Measurements from ENCODE around the gene FERMT2. TPM values are rescaled to one million over a fixed set of nuclear protein-coding genes. Genes with fewer than 3 reads are reported as not detected.

FERMT2 gene
- polyA plus RNA-seq, 1 donor (not counting 4 experiments of a cell fraction or from before 2014, with no cell fraction given) = 19.6 TPM

DNA sequence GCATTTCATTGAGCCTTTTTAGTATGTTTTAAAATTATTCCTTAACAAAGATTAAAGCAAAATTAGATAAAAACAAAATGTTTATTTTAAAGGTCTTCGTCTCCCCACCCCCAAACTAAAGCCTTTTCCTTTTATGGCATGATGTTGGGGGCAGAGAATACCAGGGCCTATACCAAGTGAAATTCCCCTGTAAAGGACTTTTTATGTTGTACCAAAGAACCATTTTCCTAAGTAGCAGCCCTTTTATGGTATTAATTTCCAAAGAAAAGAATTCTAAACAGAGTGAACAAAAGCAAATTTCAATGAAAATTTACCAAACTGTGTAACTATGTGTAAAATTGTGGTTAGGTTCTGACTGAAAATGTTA lies 87.5 kb downstream of the FERMT2 start:
- no peak overlapping the region for H3K4me3 ChIP-seq (ENCODE audit: control insufficient read depth in 2 of 3, extremely low read depth in 1 of 3, insufficient read depth in 2 of 3, low read depth in 1 of 3, low read length in 3 of 3)
- no peaks in the 10 kb centered on the region for H3K79me2 ChIP-seq (ENCODE audit: control insufficient read depth, insufficient read depth, low read length)
- H4K20me1 ChIP-seq (ENCODE audit: control insufficient read depth, extremely low read depth, insufficient read depth, low read length) = no peaks in the 10 kb centered on the region
- dilution Hi-C loops (cut with MboI; ENCODE audit: extremely low pct_ligation_motif_present, low sequenced_read_pairs) = no loop called here
- H3K9ac ChIP-seq (ENCODE audit: control insufficient read depth, extremely low read depth, insufficient read depth, low read length) = no peak overlapping the region
- DNase-seq (ENCODE audit: low read depth, low spot score) (no peak), FAIRE-seq (no peak)
- no peak overlapping the region for H3K4me2 ChIP-seq (ENCODE audit: control insufficient read depth, extremely low read depth, insufficient read depth, low read depth, low read length)
- no peaks in the 10 kb centered on the region for H3K27me3 ChIP-seq (ENCODE audit: control insufficient read depth, extremely low read depth, insufficient read depth, low read length)
- no peak for TF ChIP-seq EZH2 (IDR thresholded peaks at IDR 0.05; ENCODE audit: low read length)
- TF ChIP-seq, protein P1, sequence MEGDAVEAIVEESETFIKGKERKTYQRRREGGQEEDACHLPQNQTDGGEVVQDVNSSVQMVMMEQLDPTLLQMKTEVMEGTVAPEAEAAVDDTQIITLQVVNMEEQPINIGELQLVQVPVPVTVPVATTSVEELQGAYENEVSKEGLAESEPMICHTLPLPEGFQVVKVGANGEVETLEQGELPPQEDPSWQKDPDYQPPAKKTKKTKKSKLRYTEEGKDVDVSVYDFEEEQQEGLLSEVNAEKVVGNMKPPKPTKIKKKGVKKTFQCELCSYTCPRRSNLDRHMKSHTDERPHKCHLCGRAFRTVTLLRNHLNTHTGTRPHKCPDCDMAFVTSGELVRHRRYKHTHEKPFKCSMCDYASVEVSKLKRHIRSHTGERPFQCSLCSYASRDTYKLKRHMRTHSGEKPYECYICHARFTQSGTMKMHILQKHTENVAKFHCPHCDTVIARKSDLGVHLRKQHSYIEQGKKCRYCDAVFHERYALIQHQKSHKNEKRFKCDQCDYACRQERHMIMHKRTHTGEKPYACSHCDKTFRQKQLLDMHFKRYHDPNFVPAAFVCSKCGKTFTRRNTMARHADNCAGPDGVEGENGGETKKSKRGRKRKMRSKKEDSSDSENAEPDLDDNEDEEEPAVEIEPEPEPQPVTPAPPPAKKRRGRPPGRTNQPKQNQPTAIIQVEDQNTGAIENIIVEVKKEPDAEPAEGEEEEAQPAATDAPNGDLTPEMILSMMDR (optimal IDR thresholded peaks at IDR 0.05 in 1 of 3, IDR thresholded peaks at IDR 0.05 in 1 of 3, conservative IDR thresholded peaks at IDR 0.05 in 1 of 3; ENCODE audit: extremely low read depth in 1 of 3, insufficient read depth in 2 of 3, low read length in 3 of 3) = no peak
- peaks cover 3 to 4% of the 10 kb centered on the region in 2 experiments for H3K36me3 ChIP-seq (ENCODE audit: control insufficient read depth in 2 of 2, extremely low read depth in 1 of 2, insufficient read depth in 2 of 2, low read length in 2 of 2)
- no peak overlapping the region for H2AFZ ChIP-seq (ENCODE audit: control insufficient read depth, low read length)
- no peak overlapping the region for H3K27ac ChIP-seq (ENCODE audit: control insufficient read depth, insufficient read depth, low read length)
- H3K9me3 ChIP-seq (ENCODE audit: control insufficient read depth, low read depth, low read length) = no peaks in the 10 kb centered on the region
- no peaks in the 10 kb centered on the region for H3K9me1 ChIP-seq (ENCODE audit: control insufficient read depth, extremely low read depth, insufficient read depth, low read length)
- peaks cover 3% of the 10 kb centered on the region for H3K4me1 ChIP-seq (ENCODE audit: control insufficient read depth, extremely low read depth, insufficient read depth, low read length)

DNA sequence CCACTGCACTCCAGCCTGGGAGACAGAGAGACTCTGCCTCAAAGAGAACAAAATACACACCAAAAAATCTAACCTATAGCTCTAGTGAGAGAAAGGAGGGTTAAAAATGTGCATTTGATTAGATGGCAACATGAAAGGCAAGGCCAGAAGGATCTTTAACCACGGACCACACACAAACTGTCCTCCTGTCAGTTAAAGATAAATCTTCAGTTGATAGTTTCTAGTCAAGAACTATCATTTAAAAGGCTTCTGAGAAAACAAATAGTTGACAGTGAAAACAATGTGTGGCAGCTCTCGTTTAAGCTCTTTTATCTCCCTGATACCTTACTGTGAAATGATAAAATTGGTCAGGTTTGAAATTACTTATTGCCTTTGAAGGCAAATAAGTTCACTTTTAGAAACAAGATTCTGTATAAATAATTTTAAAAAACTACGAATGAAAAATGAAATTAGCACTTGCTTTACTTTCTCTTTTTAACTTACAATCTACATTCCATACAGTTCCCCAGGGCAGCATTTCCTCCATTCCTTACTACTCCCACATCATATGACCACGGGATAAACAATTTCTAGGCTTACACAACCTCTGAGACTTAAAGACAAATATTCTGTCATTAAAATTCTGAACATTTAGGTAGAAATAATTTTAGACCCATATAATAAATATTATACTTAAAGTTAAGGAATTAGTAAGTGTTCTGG lies 88.1 kb downstream of the FERMT2 start:
- H3K4me1 ChIP-seq (ENCODE audit: control insufficient read depth, extremely low read depth, insufficient read depth, low read length) = peaks cover 3% of the 10 kb centered on the region
- H3K9me3 ChIP-seq (ENCODE audit: control insufficient read depth, low read depth, low read length) = no peaks in the 10 kb centered on the region
- H3K79me2 ChIP-seq (ENCODE audit: control insufficient read depth, insufficient read depth, low read length) = no peaks in the 10 kb centered on the region
- no peaks in the 10 kb centered on the region for H3K27me3 ChIP-seq (ENCODE audit: control insufficient read depth, extremely low read depth, insufficient read depth, low read length)
- FAIRE-seq (no peak), DNase-seq (ENCODE audit: low read depth, low spot score) (no peak)
- H3K36me3 ChIP-seq (ENCODE audit: control insufficient read depth in 2 of 2, extremely low read depth in 1 of 2, insufficient read depth in 2 of 2, low read length in 2 of 2) = peaks cover 5 to 7% of the 10 kb centered on the region in 2 experiments
- no peak overlapping the region for H2AFZ ChIP-seq (ENCODE audit: control insufficient read depth, low read length)
- H3K4me3 ChIP-seq (ENCODE audit: control insufficient read depth in 2 of 3, extremely low read depth in 1 of 3, insufficient read depth in 2 of 3, low read depth in 1 of 3, low read length in 3 of 3) = no peak overlapping the region
- no peaks in the 10 kb centered on the region for H3K9me1 ChIP-seq (ENCODE audit: control insufficient read depth, extremely low read depth, insufficient read depth, low read length)
- H3K27ac ChIP-seq (ENCODE audit: control insufficient read depth, insufficient read depth, low read length) = no peak overlapping the region
- H4K20me1 ChIP-seq (ENCODE audit: control insufficient read depth, extremely low read depth, insufficient read depth, low read length) = no peaks in the 10 kb centered on the region
- no peak overlapping the region for H3K9ac ChIP-seq (ENCODE audit: control insufficient read depth, extremely low read depth, insufficient read depth, low read length)
- TF ChIP-seq, protein P1 (optimal IDR thresholded peaks at IDR 0.05 in 1 of 3, IDR thresholded peaks at IDR 0.05 in 1 of 3, conservative IDR thresholded peaks at IDR 0.05 in 1 of 3; ENCODE audit: extremely low read depth in 1 of 3, insufficient read depth in 2 of 3, low read length in 3 of 3) = no peak
- no peak for TF ChIP-seq EZH2 (IDR thresholded peaks at IDR 0.05; ENCODE audit: low read length)
- dilution Hi-C loops (cut with MboI; ENCODE audit: extremely low pct_ligation_motif_present, low sequenced_read_pairs) = no loop called here
- H3K4me2 ChIP-seq (ENCODE audit: control insufficient read depth, extremely low read depth, insufficient read depth, low read depth, low read length) = no peak overlapping the region
